GM19328 (cell line): ENCODE data around the gene FUT7.

Source experiments
- ATAC-seq: cut with Tn5 transposase; IDR thresholded peaks from one replicate; pipeline ENCODE4 v1.9.1; 2021; ENCODE audit warnings: mild to moderate bottlenecking, moderate library complexity; ENCODE audit not compliant: unreplicated experiment

FUT7 gene

DNA sequence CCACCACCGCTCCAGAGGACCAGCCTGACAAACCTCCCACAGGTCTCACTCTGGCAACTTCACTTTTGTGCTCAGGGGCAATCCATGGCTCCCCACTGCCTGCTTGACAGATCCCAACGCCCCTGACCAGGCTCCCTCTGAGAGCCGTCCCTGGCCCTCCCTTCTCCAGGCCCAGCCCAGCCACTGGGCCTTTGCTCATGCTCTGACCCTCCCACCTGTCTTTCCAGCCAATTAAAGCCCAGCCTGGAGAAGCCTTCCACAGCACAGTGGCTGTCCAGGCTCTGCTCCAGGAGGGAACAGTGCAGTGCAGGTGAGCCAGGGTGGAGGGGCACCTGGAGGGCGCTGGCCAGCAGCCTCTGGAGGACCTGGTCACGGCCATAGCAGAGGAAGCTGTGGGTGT, 18.7 kb upstream of the FUT7 start:
- no peak for ATAC-seq

GRCh38 chr9:137049544-137050449, 17.9 kb upstream of the FUT7 start:
- no peak for ATAC-seq

GRCh38 chr9:137048655-137049543, 17.0 kb upstream of the FUT7 start:
- no peak for ATAC-seq

- no peak for ATAC-seq
Measured at GRCh38 chr9:137046088-137046787, 14.3 kb upstream of the FUT7 start, which contains the start of gene NPDC1. Gene NPDC1, minus strand, starts transcription at chr9:137046177. Its CDS starts 188 bp downstream, at chr9:137045989.

DNA sequence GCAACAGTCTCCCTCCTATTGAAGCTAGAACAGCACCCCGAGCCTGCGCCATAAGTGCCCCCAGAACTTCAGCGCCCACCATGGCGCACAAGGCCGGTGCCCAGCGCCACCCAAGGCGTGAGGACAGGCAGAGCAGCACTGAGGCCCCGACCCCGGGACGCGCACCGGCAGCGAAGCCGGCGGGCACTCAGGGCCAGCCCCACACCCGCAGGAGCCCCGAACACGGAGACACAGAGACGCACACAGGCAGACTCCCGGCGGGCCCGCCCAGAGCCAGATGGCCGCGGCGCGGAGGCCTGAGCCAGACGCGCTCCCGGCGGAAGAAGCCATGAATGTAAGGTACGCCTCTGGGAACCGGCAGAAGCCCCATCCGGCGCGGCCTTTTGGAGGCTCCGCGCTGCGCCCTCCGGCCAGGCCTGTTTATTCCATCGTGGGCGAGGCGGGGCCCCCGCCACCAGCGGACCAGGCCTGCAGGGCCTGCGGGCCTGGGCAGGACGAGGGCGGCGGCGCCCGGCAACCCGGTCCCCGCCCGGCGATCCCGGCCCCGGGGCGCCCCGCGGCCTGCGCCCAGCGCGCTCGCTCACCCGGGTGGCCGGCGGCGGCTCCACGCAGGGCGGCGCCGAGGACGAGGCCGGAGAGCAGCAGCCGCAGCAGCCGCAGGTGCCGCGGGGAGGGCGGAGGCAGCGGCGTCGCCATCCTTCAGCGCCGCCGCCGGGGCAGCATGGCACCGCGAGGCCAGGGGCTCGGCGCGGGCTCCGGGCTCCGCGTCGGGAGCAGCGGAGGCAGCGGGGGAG, 13.6 kb upstream of the FUT7 start:
- no peak for ATAC-seq

DNA sequence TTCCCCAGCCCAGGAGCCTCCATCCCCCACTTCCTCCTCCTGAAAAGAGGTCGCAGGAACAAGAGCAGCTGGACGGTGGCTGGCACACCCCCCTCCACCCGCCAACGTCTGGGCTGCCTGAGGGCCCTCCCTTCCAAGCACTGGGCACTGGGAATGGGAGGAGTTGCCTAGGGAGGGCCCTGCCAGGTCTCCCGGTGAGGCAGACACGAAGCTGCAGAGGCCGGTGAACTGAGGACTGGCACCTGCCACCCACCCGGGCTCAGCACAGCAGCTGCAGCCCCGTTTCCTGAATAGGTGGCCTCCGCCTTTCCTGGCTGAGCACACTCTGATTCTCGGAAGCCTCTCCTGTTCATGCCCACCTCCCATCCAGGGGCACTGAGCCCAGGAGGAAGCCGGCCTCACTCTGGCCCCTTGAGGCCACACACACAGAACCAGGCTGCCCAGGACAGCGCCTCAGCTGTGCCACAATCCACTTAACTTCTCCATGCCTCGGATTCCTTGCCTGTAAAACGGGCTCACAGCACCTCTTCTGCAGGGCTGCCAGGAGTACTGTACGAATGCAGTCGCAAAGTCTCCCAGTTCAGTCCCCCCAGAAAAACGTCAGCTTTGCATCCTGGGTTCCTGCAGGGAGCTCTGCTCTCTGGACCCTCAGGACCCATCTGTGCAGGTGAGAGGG, 12.8 kb upstream of the FUT7 start:
- ATAC-seq, result no peak

DNA sequence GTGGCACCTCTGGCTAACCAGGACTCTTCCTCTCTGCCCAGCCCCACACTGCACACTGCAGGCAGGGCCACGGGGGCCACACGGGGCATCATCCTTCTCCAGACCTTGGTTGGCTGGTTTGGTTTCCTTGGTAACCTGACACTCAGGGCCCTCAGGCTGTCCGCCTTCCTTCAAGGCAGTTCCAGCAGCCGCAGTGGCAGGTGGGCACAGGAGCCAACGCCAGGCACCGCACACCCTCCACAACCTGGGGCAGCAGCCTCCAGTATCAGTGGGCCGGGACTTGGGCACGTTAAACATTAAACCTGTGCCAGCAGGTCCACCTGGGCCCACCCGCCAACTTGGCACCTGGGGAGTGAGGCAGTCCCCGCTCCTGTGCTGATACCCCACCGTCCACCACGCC, 12.1 kb upstream of the FUT7 start:
- ATAC-seq, result no peak

DNA sequence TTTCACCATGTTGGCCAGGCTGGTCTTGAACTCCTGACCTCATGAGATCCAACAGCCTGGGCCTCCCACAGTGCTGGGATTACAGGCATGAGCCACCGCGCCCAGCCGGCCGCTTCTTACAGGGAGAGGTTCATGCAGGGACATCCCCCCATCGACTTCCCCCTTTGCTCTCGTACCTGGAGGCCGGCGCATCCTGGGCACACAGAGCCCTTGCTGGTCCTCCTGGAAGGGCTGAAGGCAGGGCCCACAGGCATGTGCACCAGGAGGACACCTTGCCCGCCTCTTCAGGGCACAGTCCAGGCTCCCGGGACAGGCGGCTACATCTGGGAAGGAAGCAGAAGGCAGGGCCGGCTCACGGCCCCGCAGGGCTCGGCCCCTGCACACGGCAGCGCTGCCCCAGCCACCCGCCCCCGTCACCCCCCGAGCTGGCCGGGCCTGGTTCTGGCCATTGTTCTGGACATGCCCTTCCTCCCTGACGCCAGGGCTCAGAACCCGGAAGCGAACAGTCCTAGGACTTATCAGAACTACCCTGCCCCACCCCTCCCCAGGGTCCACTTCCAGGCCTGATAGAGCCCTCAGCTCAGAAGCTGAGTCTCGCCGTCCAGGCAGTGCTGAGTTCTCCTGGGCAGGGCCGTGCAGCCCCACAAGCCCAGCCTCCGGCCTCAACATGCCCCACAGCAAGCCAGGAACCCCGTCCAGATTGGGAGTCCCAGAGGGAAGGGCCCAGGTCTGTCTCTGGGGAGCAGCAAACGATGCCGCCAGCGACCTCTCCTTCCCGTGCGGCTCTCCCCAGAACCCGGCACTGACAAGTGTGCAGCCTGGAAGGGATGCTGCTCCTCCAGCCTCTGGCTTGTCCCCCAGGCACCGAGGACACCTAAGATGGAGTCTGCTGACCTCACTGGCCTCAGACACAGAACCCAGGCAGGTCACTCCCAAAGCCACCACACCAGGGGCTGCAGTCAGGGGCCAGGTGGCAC, 11.2 kb upstream of the FUT7 start:
- ATAC-seq, result no peak

DNA sequence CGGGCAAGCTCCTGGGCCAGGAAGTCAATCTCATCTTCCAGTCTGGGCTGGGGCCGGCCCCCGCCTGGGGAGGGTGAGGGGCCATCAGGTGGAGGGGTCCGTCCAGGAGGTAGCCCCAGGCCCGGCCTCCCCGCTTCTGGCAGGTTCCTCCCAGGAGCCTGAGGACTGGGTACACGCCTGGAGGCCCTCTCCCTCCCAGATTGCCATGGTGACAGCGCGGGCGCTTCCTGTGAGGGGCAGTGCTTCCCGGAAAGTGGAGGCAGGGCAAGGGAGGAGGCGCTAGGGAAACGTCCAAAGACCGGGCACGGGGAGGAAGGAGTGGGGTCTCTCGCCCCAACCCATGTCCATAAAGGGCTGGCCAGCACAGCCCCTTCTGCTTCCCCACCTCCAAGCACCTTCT, 9.2 kb upstream of the FUT7 start:
- no peak for ATAC-seq

GRCh38 chr9:137040568-137040967, 8.7 kb upstream of the FUT7 start:
- no peak for ATAC-seq

DNA sequence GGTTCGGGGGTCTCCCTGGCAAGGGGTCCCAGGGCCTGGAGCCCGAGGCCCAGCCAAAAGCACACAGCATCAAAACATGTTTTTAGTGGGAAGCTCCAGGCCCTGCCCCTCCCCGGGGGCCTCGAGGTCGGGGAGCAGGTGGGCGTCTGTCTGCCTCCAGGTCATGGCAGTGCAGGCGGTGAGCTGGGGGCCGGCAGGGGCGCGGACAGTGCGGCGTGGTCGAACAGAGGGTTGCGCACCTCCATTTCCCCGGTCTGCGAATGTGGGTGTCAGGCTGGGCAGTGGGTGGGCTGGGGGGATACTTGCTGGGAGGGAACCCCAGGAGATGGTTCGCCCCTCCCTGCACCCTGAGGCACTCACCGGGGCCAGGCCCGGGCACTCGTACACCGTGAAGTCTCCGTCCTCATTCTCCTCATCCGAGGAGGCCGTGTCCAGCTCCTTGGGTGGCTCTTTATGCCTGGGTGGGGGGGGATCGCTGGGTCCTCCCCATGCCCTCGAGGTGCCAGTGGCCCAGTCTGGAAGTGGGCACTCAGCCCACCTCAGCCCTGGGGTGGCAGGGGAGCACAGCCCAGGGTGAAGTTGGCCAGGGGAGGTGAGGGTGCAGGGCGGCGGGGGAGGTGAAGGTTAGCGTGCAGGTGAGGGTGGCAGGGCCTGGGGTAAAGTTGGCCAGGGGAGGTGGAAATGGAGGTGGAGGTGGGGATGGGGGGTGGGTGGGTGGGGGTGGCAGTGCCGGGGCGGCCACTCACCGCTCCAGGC, 7.9 kb upstream of the FUT7 start:
- no peak for ATAC-seq

DNA sequence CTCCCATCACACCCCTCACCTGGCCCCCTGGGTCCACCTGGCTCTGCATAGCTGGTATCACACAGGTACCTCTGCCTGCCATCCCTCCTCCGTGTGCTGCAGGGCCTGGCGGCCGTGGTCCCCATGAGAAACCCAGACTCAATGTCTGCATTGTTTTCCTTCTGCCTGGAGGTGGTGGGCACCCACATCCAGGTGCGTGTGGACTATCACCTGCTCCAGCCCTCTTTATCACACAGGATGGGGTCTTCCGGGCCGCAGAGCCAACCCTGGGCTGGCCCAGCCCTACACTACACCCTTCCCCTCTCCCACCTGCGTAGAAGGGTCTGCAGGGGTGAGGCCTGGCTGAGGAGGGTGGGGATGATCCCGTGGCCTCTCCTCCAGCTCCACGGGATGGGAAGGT, 7.0 kb upstream of the FUT7 start:
- no peak for ATAC-seq

DNA sequence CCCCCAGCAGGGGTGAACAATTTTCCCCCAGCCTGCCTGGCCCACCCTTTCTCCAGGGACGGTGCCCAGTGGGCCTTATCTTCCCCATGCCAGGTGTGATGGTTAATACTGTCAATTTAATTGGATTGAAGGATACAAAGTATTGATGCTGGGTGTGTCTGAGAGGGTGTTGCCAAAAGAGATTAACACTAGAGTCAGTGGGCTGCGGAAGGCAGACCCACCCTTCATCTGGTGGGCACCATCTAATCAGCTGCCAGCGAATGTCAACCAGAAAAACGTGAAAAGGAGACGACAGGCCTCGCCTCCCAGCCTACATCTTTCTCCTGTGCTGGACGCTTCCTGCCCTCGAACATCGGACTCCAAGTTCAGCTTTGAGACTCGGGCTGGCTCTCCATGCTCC, 5.6 kb upstream of the FUT7 start:
- no peak for ATAC-seq

DNA sequence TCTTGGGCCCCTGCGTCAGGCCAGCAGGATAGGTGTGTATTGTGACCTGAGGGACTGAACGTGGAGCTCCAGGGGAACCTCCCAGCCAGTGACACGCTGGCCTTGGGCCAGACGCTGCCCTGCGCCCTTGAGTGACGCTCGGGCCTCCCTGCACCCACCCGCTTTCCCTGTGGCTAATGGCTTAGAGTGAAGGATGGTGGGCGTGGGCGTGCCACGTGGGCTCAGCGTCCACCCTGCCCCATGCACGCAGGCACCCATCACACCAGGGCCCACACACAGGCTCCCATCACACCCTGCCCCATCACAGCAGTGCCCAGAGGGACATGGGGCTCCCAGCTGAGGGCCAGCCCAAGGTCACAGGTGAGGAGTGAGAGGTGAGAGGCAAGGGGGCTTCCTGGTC, 5.1 kb upstream of the FUT7 start:
- ATAC-seq, result no peak

GRCh38 chr9:137035937-137036336, 4.0 kb upstream of the FUT7 start:
- no peak for ATAC-seq

DNA sequence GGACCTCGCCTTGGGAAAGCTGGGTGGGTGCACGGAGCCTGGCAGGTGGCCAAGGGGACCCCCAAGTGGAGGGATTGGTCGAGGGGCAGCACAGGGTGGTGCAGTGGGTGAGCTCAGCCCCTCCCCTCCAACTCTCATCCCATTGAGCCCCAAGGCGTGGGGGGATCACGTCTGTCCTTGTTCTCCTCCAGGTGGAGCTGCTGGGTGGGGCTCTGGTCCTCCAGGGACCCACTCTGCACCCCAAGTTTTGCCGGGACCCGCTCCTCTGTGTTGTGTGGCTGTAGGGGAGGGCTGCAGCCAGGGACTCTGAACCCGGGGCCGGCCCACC, 3.6 kb upstream of the FUT7 start:
- no peak for ATAC-seq

DNA sequence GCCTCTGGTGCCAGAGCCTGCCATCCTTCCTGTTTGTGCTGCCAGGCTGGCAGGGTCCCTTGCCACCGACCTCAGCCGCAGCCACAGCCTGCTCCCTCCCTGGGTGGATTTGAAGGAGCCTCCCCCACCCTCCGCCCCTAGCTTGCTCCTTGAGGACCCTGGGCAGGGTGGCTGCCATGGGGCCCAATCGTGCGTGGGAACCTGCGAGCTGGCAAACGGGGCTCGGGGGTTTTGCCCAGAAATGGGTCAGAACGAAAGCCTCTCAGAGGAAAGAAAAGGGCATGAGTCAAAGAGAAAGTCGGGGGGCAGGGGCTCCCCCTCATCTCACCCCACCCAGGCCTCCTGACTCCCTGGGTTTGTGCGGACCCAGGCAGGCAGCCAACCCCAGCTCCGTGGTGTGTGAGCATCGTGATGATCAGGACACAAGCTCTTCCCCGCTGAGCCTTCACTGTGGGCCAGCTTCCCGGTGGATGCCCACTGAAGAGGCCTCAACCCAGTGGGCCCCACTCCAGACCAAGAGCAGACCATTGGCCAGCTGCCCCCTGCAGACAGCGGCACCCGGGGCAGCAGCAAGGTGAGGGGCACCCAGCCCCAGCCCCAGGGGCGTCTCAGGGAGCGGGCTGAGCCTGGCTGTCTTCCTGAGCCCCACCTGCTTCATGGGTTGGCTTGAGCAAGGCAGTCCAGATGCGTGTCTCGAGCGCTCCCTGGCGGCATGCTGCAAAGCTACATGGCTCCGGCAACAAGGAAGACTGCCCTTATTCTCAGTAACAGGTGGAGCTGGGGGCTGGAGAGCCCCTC, 3.0 kb upstream of the FUT7 start:
- ATAC-seq, result no peak
